H1 (cell line): ENCODE data around the gene PRKCA. TPM values are rescaled to one million over a fixed set of nuclear protein-coding genes. Genes with fewer than 3 reads are reported as not detected.

Experiments
- CTCF ChIA-PET: fragments of 300-600 bp; sonication (Branson Sonifier 250); formaldehyde crosslinking; loops from one replicate; lab custom pipeline; 2021; ENCODE audit not compliant: partially characterized antibody; lab: Charles Lee
- POLR2A ChIA-PET: fragments of 300-600 bp; sonication (Branson Sonifier 250); formaldehyde crosslinking; loops from one replicate; lab custom pipeline; 2021; ENCODE audit warnings: inconsistent platforms; ENCODE audit not compliant: partially characterized antibody; lab: Charles Lee
- DNase-seq, 2 experiments: peaks; one replicate each; pipeline versions ENCODE4 v3.0.0 to v3.0.0-alpha.2; 2010 to 2022; ENCODE audit warnings: low spot score in 2 of 2, low read depth in 1 of 2, mixed read lengths in 1 of 2
- FAIRE-seq: peaks from 2 replicates; lab custom pipeline; 2011; peaks lifted over from hg19 to GRCh38; lab: Jason Lieb, UNC
- H2AFZ ChIP-seq: 2 replicates; pipeline ENCODE4 v1.8.1; 2012; ENCODE audit warnings: low read length, inconsistent platforms
- H2AK5ac ChIP-seq: 2 replicates; pipeline ENCODE4 v1.6.1; 2013; ENCODE audit warnings: low read depth, low read length
- H2BK120ac ChIP-seq: replicated peaks from 2 replicates; pipeline ENCODE3; 2013; ENCODE audit warnings: low read depth, low read length, inconsistent platforms
- H2BK12ac ChIP-seq: 2 replicates; pipeline ENCODE4 v1.6.1; 2013; ENCODE audit warnings: low read depth, low read length
- H2BK15ac ChIP-seq: 2 replicates; pipeline ENCODE4 v1.6.1; 2013; ENCODE audit warnings: low read length
- H2BK20ac ChIP-seq: 2 replicates; pipeline ENCODE4 v1.6.1; 2013; ENCODE audit warnings: low read length
- H2BK5ac ChIP-seq: 2 replicates; pipeline ENCODE4 v1.6.1; 2013; ENCODE audit warnings: low read depth, low read length
- H3K14ac ChIP-seq: 2 replicates; pipeline ENCODE4 v1.6.1; 2013; ENCODE audit warnings: inconsistent platforms; ENCODE audit not compliant: insufficient read length
- H3K18ac ChIP-seq: 2 replicates; pipeline ENCODE4 v1.6.1; 2013; ENCODE audit warnings: low read length; ENCODE audit errors: extremely low read depth
- H3K23ac ChIP-seq: 2 replicates; pipeline ENCODE4 v1.6.1; 2013; ENCODE audit warnings: inconsistent platforms; ENCODE audit not compliant: insufficient read length
- H3K23me2 ChIP-seq: 2 replicates; pipeline ENCODE4 v1.6.1; 2013; ENCODE audit warnings: low read depth, low read length
- H3K27ac ChIP-seq: 2 replicates; pipeline ENCODE4 v1.6.1; 2011; ENCODE audit warnings: low read depth, low read length, inconsistent platforms
- H3K27me3 ChIP-seq, 4 experiments: replicated peaks in 1 of 4; 1 replicate in 1 of 4; 2 replicates in 3 of 4; pipeline versions ENCODE4 v1.6.1 to v1.8.1; 2011 to 2013; ENCODE audit warnings: low read length in 3 of 4, mild to moderate bottlenecking in 3 of 4, inconsistent platforms in 2 of 4, mixed read lengths in 2 of 4, moderate library complexity in 1 of 4; ENCODE audit not compliant: control insufficient read depth in 3 of 4, insufficient read depth in 3 of 4; ENCODE audit errors: extremely low read depth in 1 of 4
- H3K36me3 ChIP-seq, 4 experiments: 2 replicates each; pipeline versions ENCODE4 v1.6.1 to v1.8.1; 2011 to 2013; ENCODE audit warnings: mild to moderate bottlenecking in 4 of 4, low read length in 3 of 4, moderate library complexity in 2 of 4, control low read depth in 1 of 4, inconsistent platforms in 1 of 4; ENCODE audit not compliant: insufficient read depth in 4 of 4, control insufficient read depth in 2 of 4
- H3K4ac ChIP-seq: replicated peaks from 2 replicates; pipeline ENCODE3; 2013; ENCODE audit warnings: low read length, low read depth, mixed read lengths, inconsistent platforms; ENCODE audit not compliant: insufficient read length
- H3K4me1 ChIP-seq, 4 experiments: replicated peaks in 1 of 4; 1 replicate in 1 of 4; 2 replicates in 3 of 4; pipeline versions ENCODE4 v1.6.1 to v1.8.1; 2011 to 2013; ENCODE audit warnings: low read length in 3 of 4, inconsistent platforms in 2 of 4, mixed read lengths in 1 of 4; ENCODE audit not compliant: insufficient read depth in 4 of 4, control insufficient read depth in 3 of 4
- H3K4me2 ChIP-seq, 2 experiments: 2 replicates each; pipeline versions ENCODE4 v1.6.1 to v1.8.1; 2011 to 2013; ENCODE audit warnings: low read depth in 2 of 2, low read length in 2 of 2, control low read depth in 1 of 2, inconsistent platforms in 1 of 2, mild to moderate bottlenecking in 1 of 2; ENCODE audit not compliant: insufficient read depth in 1 of 2
- H3K4me3 ChIP-seq, 4 experiments: fragments of 200-600, 300-600 bp in 1 of 4; sonication (generic), shearing (Covaris generic), sonication (Bioruptor Twin) in 1 of 4; 2 replicates each; pipeline versions ENCODE4 v1.5.1 to v1.8.1; 2011 to 2016; ENCODE audit warnings: low read length in 4 of 4, low read depth in 3 of 4, control low read depth in 2 of 4, inconsistent platforms in 2 of 4, mild to moderate bottlenecking in 2 of 4, mixed read lengths in 1 of 4, moderate library complexity in 1 of 4; ENCODE audit not compliant: insufficient read depth in 2 of 4; ENCODE audit errors: extremely low read depth in 1 of 4
- H3K56ac ChIP-seq: replicated peaks from 2 replicates; pipeline ENCODE3; 2013; ENCODE audit warnings: low read depth, mild to moderate bottlenecking, mixed read lengths, low read length, inconsistent platforms; ENCODE audit not compliant: insufficient read length
- H3K79me1 ChIP-seq: 2 replicates; pipeline ENCODE4 v1.6.1; 2013; ENCODE audit warnings: low read depth, low read length, control low read depth
- H3K79me2 ChIP-seq, 2 experiments: 2 replicates each; pipeline versions ENCODE4 v1.6.1 to v1.8.1; 2012 to 2013; ENCODE audit warnings: low read length in 2 of 2, mild to moderate bottlenecking in 2 of 2, inconsistent platforms in 1 of 2; ENCODE audit not compliant: insufficient read depth in 2 of 2, control insufficient read depth in 1 of 2
- H3K9ac ChIP-seq, 4 experiments: replicated peaks in 1 of 4; 1 replicate in 1 of 4; 2 replicates in 3 of 4; pipeline versions ENCODE4 v1.6.1 to v1.8.1; 2011 to 2013; ENCODE audit warnings: low read depth in 3 of 4, low read length in 3 of 4, control low read depth in 2 of 4, mild to moderate bottlenecking in 2 of 4, moderate library complexity in 2 of 4, inconsistent platforms in 1 of 4; ENCODE audit errors: extremely low read depth in 1 of 4
- H3K9me3 ChIP-seq, 2 experiments: 2 replicates each; pipeline versions ENCODE4 v1.6.1 to v1.8.1; 2012 to 2013; ENCODE audit warnings: mild to moderate bottlenecking in 2 of 2, moderate library complexity in 2 of 2, control low read depth in 1 of 2, inconsistent platforms in 1 of 2, low read depth in 1 of 2, low read length in 1 of 2, mixed read lengths in 1 of 2; ENCODE audit not compliant: insufficient read depth in 2 of 2
- H4K20me1 ChIP-seq, 2 experiments: replicated peaks in 1 of 2; 2 replicates each; pipeline versions ENCODE3 to v1.8.1; 2011 to 2013; ENCODE audit warnings: inconsistent platforms in 2 of 2, low read length in 2 of 2, mild to moderate bottlenecking in 1 of 2; ENCODE audit not compliant: insufficient read depth in 2 of 2, control insufficient read depth in 1 of 2
- H4K5ac ChIP-seq: 2 replicates; pipeline ENCODE4 v1.6.1; 2013; ENCODE audit warnings: low read length, low read depth, mixed read lengths, inconsistent platforms; ENCODE audit not compliant: insufficient read length
- H4K8ac ChIP-seq: 2 replicates; pipeline ENCODE4 v1.8.0; 2013; ENCODE audit warnings: mild to moderate bottlenecking, moderate library complexity, low read length, inconsistent platforms; ENCODE audit not compliant: insufficient read depth; ENCODE audit errors: extremely low read depth
- H4K91ac ChIP-seq: replicated peaks from 2 replicates; pipeline ENCODE3; 2013; ENCODE audit warnings: low read length, mixed read lengths, inconsistent platforms; ENCODE audit not compliant: insufficient read length
- BCL11A ChIP-seq, 2 experiments: IDR thresholded peaks; one replicate each; pipeline ENCODE4 v1.6.1; 2011; ENCODE audit warnings: low read depth in 2 of 2, low read length in 2 of 2, mild to moderate bottlenecking in 2 of 2
- CTCF ChIP-seq, 3 experiments: IDR thresholded peaks; 1 replicate in 2 of 3; 2 replicates in 1 of 3; pipeline versions ENCODE4 v1.5.1 to v1.6.1; 2011; ENCODE audit warnings: low read length in 3 of 3, mild to moderate bottlenecking in 3 of 3, inconsistent platforms in 2 of 3, low read depth in 1 of 3, moderate library complexity in 1 of 3; ENCODE audit not compliant: insufficient read depth in 1 of 3; ENCODE audit errors: control extremely low read depth in 1 of 3
- FOSL1 ChIP-seq: IDR thresholded peaks from 2 replicates; pipeline ENCODE4 v1.6.1; 2011; ENCODE audit warnings: mild to moderate bottlenecking, low read depth, low read length, moderate library complexity; ENCODE audit not compliant: insufficient read depth
- MAX ChIP-seq: IDR thresholded peaks from 2 replicates; pipeline ENCODE4 v1.6.1; 2012; ENCODE audit warnings: inconsistent platforms
- NRF1 ChIP-seq: IDR thresholded peaks from 2 replicates; pipeline ENCODE4 v1.6.1; 2011; ENCODE audit warnings: mild to moderate bottlenecking, low read depth, low read length, improper control_type of control experiment
- RNF2 ChIP-seq: fragments of 200-900, 300-1000 bp; sonication (generic); IDR thresholded peaks from 2 replicates; pipeline ENCODE4 v1.7.1; 2016; ENCODE audit warnings: borderline replicate concordance, low read depth, mild to moderate bottlenecking, antibody characterized with exemption, low read length; ENCODE audit not compliant: poor library complexity, severe bottlenecking; ENCODE audit errors: missing control alignments
- SAP30 ChIP-seq: fragments of 300-600 bp; sonication (generic); IDR thresholded peaks from 2 replicates; pipeline ENCODE4 v1.7.1; 2012; ENCODE audit warnings: low read length, moderate library complexity, mild to moderate bottlenecking, inconsistent platforms; ENCODE audit not compliant: insufficient read depth, insufficient replicate concordance
- SP4 ChIP-seq: IDR thresholded peaks from 2 replicates; pipeline ENCODE4 v1.6.1; 2012; ENCODE audit warnings: low read length, inconsistent platforms
- SRF ChIP-seq: IDR thresholded peaks from 2 replicates; pipeline ENCODE4 v1.6.1; 2011; ENCODE audit warnings: mild to moderate bottlenecking, low read depth, low read length, moderate library complexity
- TBP ChIP-seq: IDR thresholded peaks from 2 replicates; pipeline ENCODE4 v1.6.1; 2011; ENCODE audit warnings: low read depth, low read length, improper control_type of control experiment
- YY1 ChIP-seq: IDR thresholded peaks from 2 replicates; pipeline ENCODE4 v1.6.1; 2011; ENCODE audit warnings: low read depth, mild to moderate bottlenecking, low read length
- WGBS, 2 experiments: shearing (Covaris generic) in 1 of 2; methylation state at CpG; one replicate each; pipeline versions ENCODE4 v1.1.6 to v1.1.7; 2013 to 2015; ENCODE audit warnings: low lambda C conversion rate in 2 of 2, mixed read lengths in 2 of 2, inconsistent platforms in 1 of 2, low coverage in 1 of 2, missing lambda C conversion rate in 1 of 2; ENCODE audit not compliant: insufficient replicate concordance in 2 of 2, insufficient coverage in 1 of 2, insufficient read length in 1 of 2; ENCODE audit errors: extremely low coverage in 1 of 2, missing lambda C conversion rate in 1 of 2; 5-methylcytosine and 5-hydroxymethylcytosine counted together
- polyA plus RNA-seq, 7 experiments: library from polyadenylated mRNA; depleted of rRNA in 3 of 7; stranded (reverse) in 5 of 7; unstranded in 2 of 7; fragments of >200 nt in 5 of 7; fragments of 200-250 nt in 2 of 7; gene quantifications; 1 replicate in 5 of 7; 2 replicates in 1 of 7; 4 replicates in 1 of 7; pipeline versions ENCODE4 v1.2.1 to v1.2.3, GENCODE V29; 2011 to 2013; ENCODE audit warnings: missing spikeins in 2 of 7, mixed read lengths in 2 of 7
- total RNA-seq: library from RNA; stranded (reverse); fragmentation: NEBNext Ultra II Directional; extraction: Animal tissue kit (Norgen Biotek cat#: 25700); gene quantifications from 2 replicates; pipeline ENCODE4 v1.2.1, GENCODE V29; 2021

The PRKCA gene
- total and polyA plus RNA-seq, 2 of the 8 experiments (the other 6 are each of a cell fraction or from before 2014, with no cell fraction given), result 5.8 to 17.8 TPM

DNA sequence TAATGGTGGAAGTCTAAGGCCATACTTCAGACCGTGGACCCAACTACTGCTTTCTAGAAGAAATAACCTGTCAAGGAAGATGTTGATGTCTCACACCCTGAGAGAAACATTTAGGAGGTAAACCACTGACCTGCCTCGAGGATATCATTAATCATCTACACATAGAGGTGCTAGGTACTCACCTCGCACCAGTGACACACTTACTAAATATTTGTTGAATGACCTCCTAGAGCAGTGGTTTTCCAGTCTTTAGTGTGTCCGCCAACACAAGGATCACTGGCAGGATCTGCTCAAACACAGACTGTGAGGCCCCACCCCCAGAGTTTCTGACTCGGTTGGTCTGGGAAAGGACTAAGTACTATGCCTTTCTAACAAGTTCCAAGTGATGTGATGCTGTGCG is 335.1 kb downstream of the PRKCA start:
- no peak overlapping the region for H4K8ac ChIP-seq
- H3K79me2 ChIP-seq, result no peaks in the 10 kb centered on the region
- no peaks in the 10 kb centered on the region for H3K27me3 ChIP-seq
- H2AK5ac ChIP-seq, result no peak overlapping the region
- no peak overlapping the region for H2BK5ac ChIP-seq
- no peak overlapping the region for H3K56ac ChIP-seq
- no peak overlapping the region for H2BK20ac ChIP-seq
- no peak overlapping the region for H4K5ac ChIP-seq
- H3K36me3 ChIP-seq, result peaks cover 0 to 3% (median 0%) of the 10 kb centered on the region in 4 experiments; a peak in 1 of 8 replicates
- H3K9me3 ChIP-seq, result no peaks in the 10 kb centered on the region
- FAIRE-seq, result no peak
- H2BK120ac ChIP-seq, result no peak overlapping the region
- H3K14ac ChIP-seq, result no peak overlapping the region
- no peak overlapping the region for H2BK12ac ChIP-seq
- H3K27ac ChIP-seq, result no peak overlapping the region
- POLR2A ChIA-PET, result interaction anchor here (0.6 kb wide), 1 partner anchor 267 kb away, joined by 3 read pairs; no protein-coding TSS in a partner anchor
- H3K4me2 ChIP-seq, result no peak overlapping the region
- H3K4ac ChIP-seq, result no peak overlapping the region
- H3K23ac ChIP-seq, result no peak overlapping the region
- H4K91ac ChIP-seq, result no peak overlapping the region
- WGBS, 2 experiments, result 92% methylated on average over 6 of the region's 6 CpGs; no CpG with 5 or more reads in 1 of the 2 experiments
- H3K4me3 ChIP-seq, result no peak overlapping the region
- no peak overlapping the region for H2BK15ac ChIP-seq
- no peak for DNase-seq
- CTCF ChIA-PET, result interaction anchor here (0.9 kb wide), 1 partner anchor 405 kb away, joined by 3 read pairs; no protein-coding TSS in a partner anchor
- no peak overlapping the region for H3K18ac ChIP-seq
- H2AFZ ChIP-seq, result no peak overlapping the region
- no peaks in the 10 kb centered on the region for H3K23me2 ChIP-seq
- no peaks in the 10 kb centered on the region for H3K4me1 ChIP-seq
- no peaks in the 10 kb centered on the region for H3K79me1 ChIP-seq
- peaks cover 0 to 2% of the 10 kb centered on the region in 2 experiments for H4K20me1 ChIP-seq
- no peak overlapping the region for H3K9ac ChIP-seq
- no peak for TF ChIP-seq SRF
- no peak for TF ChIP-seq MAX
- TF ChIP-seq BCL11A (IDR thresholded peaks at IDR 0.05; ENCODE audit: low read depth in 2 of 2, low read length in 2 of 2), result no peak
- no peak for TF ChIP-seq FOSL1
- TF ChIP-seq NRF1, result no peak
- no peak for TF ChIP-seq TBP
- TF ChIP-seq YY1, result no peak
- TF ChIP-seq SP4, result no peak
- TF ChIP-seq CTCF (IDR thresholded peaks at IDR 0.05; ENCODE audit: control extremely low read depth in 1 of 3, insufficient read depth in 1 of 3, low read depth in 1 of 3, low read length in 3 of 3), result no peak
- TF ChIP-seq RNF2, result no peak
- no peak for TF ChIP-seq SAP30
